NCI-H128 (cell line): ENCODE results near the gene PRADC1.
"Not testable (repeated sequence)": the region's sequence is repeated elsewhere in the genome, so short reads cannot be mapped to it uniquely, and the experiment has no call there.

Experiments used
- DNase-seq: peaks from one replicate; lab custom pipeline; 2025; ENCODE audit not compliant: unreplicated experiment; lab: John Stamatoyannopoulos, UW

Gene PRADC1

GRCh38 chr2:73233154-73233931, at the start of gene PRADC1:
Gene PRADC1, minus strand, starts transcription at chr2:73233239. Its CDS starts 79 bp downstream, at chr2:73233160.
- DNase-seq, result peak; percentile 98

- no peak for DNase-seq
Measured at GRCh38 chr2:73281244-73281643, 48.2 kb upstream of the PRADC1 start.

GRCh38 chr2:73279852-73280251, 46.8 kb upstream of the PRADC1 start:
- DNase-seq, result no peak

GRCh38 chr2:73272270-73272669, 39.2 kb upstream of the PRADC1 start:
- DNase-seq, result no peak

- no peak for DNase-seq
Measured at GRCh38 chr2:73269686-73270465, 36.8 kb upstream of the PRADC1 start.

- peak; percentile 25 for DNase-seq
Measured at GRCh38 chr2:73268830-73269685, 36.0 kb upstream of the PRADC1 start.

- DNase-seq, result peak; percentile 16
Measured at GRCh38 chr2:73268366-73268829, 35.4 kb upstream of the PRADC1 start.

GRCh38 chr2:73267008-73267407, 34.0 kb upstream of the PRADC1 start:
- no peak for DNase-seq

GRCh38 chr2:73266061-73266901, 33.2 kb upstream of the PRADC1 start:
- no peak for DNase-seq

GRCh38 chr2:73265298-73266060, 32.4 kb upstream of the PRADC1 start:
- no peak for DNase-seq

- DNase-seq, result no peak
Measured at GRCh38 chr2:73264783-73265182, 31.7 kb upstream of the PRADC1 start.

GRCh38 chr2:73264332-73264606, 31.2 kb upstream of the PRADC1 start:
- DNase-seq, result no peak

GRCh38 chr2:73263540-73264331, 30.7 kb upstream of the PRADC1 start:
- no peak for DNase-seq

GRCh38 chr2:73262691-73263429, 29.8 kb upstream of the PRADC1 start:
- not testable (repeated sequence) for DNase-seq

- DNase-seq, result no peak
Measured at GRCh38 chr2:73262108-73262651, 29.1 kb upstream of the PRADC1 start.

- DNase-seq, result no peak
Measured at GRCh38 chr2:73260338-73260984, 27.4 kb upstream of the PRADC1 start.

- DNase-seq, result no peak
Measured at GRCh38 chr2:73259704-73260337, 26.8 kb upstream of the PRADC1 start.
